Neural progenitor cell (in vitro differentiated cells): ENCODE data around the gene NR4A2. TPM values are rescaled to one million over a fixed set of nuclear protein-coding genes. Genes with fewer than 3 reads are reported as not detected.

Experiments used
- DNase-seq: peaks from one replicate; pipeline ENCODE4 v3.0.0-alpha.2; 2016; ENCODE audit warnings: low spot score
- H2AFZ ChIP-seq: fragments of 200-600 bp; sonication (generic); replicated peaks from 2 replicates; pipeline ENCODE4 v1.6.1; 2016; ENCODE audit warnings: antibody characterized with exemption
- H3F3A ChIP-seq: fragments of 200-600 bp; sonication (generic); 2 replicates; pipeline ENCODE4 v1.6.1; 2016; ENCODE audit warnings: antibody characterized with exemption, low read depth
- H3K27ac ChIP-seq: fragments of 200-600 bp; sonication (generic); 2 replicates; pipeline ENCODE4 v1.5.1; 2016; ENCODE audit warnings: mild to moderate bottlenecking
- H3K27me3 ChIP-seq: fragments of 200-600 bp; sonication (generic); 2 replicates; pipeline ENCODE4 v1.6.1; 2016; ENCODE audit warnings: mild to moderate bottlenecking, moderate library complexity
- H3K36me3 ChIP-seq: fragments of 200-600 bp; sonication (generic); 2 replicates; pipeline ENCODE4 v1.5.1; 2016
- H3K4me1 ChIP-seq: fragments of 200-600 bp; sonication (generic); 2 replicates; pipeline ENCODE4 v1.6.1; 2016; ENCODE audit warnings: mixed run types
- H3K4me2 ChIP-seq: fragments of 200-600 bp; sonication (generic); 2 replicates; pipeline ENCODE4 v1.6.1; 2016
- H3K4me3 ChIP-seq: fragments of 200-600 bp; sonication (generic); 2 replicates; pipeline ENCODE4 v1.5.1; 2016
- H3K79me2 ChIP-seq: fragments of 200-600 bp; sonication (generic); 2 replicates; pipeline ENCODE4 v1.6.1; 2016; ENCODE audit warnings: low read depth
- H3K9ac ChIP-seq: fragments of 200-600 bp; sonication (generic); 2 replicates; pipeline ENCODE4 v1.6.1; 2016
- H3K9me3 ChIP-seq: fragments of 200-600 bp; sonication (generic); 2 replicates; pipeline ENCODE4 v1.5.1; 2016; ENCODE audit warnings: low read depth
- H4K20me1 ChIP-seq: fragments of 200-600 bp; sonication (generic); 2 replicates; pipeline ENCODE4 v1.6.1; 2016; ENCODE audit warnings: low read depth
- H3K27ac Mint-ChIP-seq: 3 replicates; pipeline ENCODE4 v1.8.0; 2021; ENCODE audit warnings: mixed read lengths
- H3K27me3 Mint-ChIP-seq: 2 replicates; pipeline ENCODE4 v1.8.0; 2022; ENCODE audit warnings: low read depth, mild to moderate bottlenecking, inconsistent platforms, moderate library complexity, mixed read lengths; ENCODE audit not compliant: insufficient read depth
- H3K36me3 Mint-ChIP-seq: 3 replicates; pipeline ENCODE4 v1.8.0; 2021; ENCODE audit warnings: mixed read lengths
- H3K4me1 Mint-ChIP-seq: 3 replicates; pipeline ENCODE4 v1.8.0; 2021; ENCODE audit warnings: mixed read lengths
- H3K4me3 Mint-ChIP-seq: 3 replicates; pipeline ENCODE4 v1.8.0; 2021; ENCODE audit warnings: mild to moderate bottlenecking, moderate library complexity, mixed read lengths
- H3K9me3 Mint-ChIP-seq: 3 replicates; pipeline ENCODE4 v1.8.0; 2020; ENCODE audit warnings: mixed read lengths
- CTCF ChIP-seq: fragments of 200-600 bp; sonication (generic); IDR thresholded peaks from 2 replicates; pipeline ENCODE4 v1.5.1; 2017; ENCODE audit warnings: antibody characterized with exemption, mild to moderate bottlenecking
- EZH2 ChIP-seq: fragments of 200-600 bp; sonication (generic); IDR thresholded peaks from 2 replicates; pipeline ENCODE4 v1.6.1; 2017; ENCODE audit warnings: antibody characterized with exemption, mild to moderate bottlenecking, moderate library complexity
- EZH2phosphoT487 ChIP-seq: fragments of 200-600 bp; sonication (generic); IDR thresholded peaks from 2 replicates; pipeline ENCODE4 v1.6.1; 2017; ENCODE audit warnings: antibody characterized with exemption
- total RNA-seq: library from RNA; depleted of rRNA; stranded (reverse); fragments of >200 nt; gene quantifications from 2 replicates; pipeline ENCODE4 v1.2.3, GENCODE V29; 2015; ENCODE audit warnings: low replicate concordance

The NR4A2 gene
- total RNA-seq, 1 donor from 2014 or later = 0.56 TPM

GRCh38 chr2:156322686-156323231 is 9.8 kb downstream of the NR4A2 start:
- H3K27me3 ChIP-seq = peaks cover 99% of the 10 kb centered on the region
- H3K9me3 Mint-ChIP-seq = peaks cover 4% of the 10 kb centered on the region
- no peaks in the 10 kb centered on the region for H3K9me3 ChIP-seq
- H3K4me3 Mint-ChIP-seq = peak overlapping the region; percentile 68
- no peaks in the 10 kb centered on the region for H3K4me1 ChIP-seq
- no peak overlapping the region for H2AFZ ChIP-seq
- H4K20me1 ChIP-seq = peaks cover 8% of the 10 kb centered on the region
- H3K27ac Mint-ChIP-seq = no peak overlapping the region
- peaks cover 12% of the 10 kb centered on the region for H3K4me1 Mint-ChIP-seq
- H3K27ac ChIP-seq = no peak overlapping the region
- H3K9ac ChIP-seq = no peak overlapping the region
- H3K36me3 Mint-ChIP-seq = peaks cover 6% of the 10 kb centered on the region
- H3K4me3 ChIP-seq = peak overlapping the region; percentile 36
- DNase-seq = peak; percentile 62
- peaks cover 55% of the 10 kb centered on the region for H3K27me3 Mint-ChIP-seq
- H3K36me3 ChIP-seq = no peaks in the 10 kb centered on the region
- TF ChIP-seq EZH2 (peak; percentile 61), EZH2phosphoT487 (peak; percentile 68), CTCF (no peak)
- H3K79me2 ChIP-seq = no peaks in the 10 kb centered on the region
- no peaks in the 10 kb centered on the region for H3F3A ChIP-seq
- H3K4me2 ChIP-seq = peak overlapping the region; percentile 71

DNA sequence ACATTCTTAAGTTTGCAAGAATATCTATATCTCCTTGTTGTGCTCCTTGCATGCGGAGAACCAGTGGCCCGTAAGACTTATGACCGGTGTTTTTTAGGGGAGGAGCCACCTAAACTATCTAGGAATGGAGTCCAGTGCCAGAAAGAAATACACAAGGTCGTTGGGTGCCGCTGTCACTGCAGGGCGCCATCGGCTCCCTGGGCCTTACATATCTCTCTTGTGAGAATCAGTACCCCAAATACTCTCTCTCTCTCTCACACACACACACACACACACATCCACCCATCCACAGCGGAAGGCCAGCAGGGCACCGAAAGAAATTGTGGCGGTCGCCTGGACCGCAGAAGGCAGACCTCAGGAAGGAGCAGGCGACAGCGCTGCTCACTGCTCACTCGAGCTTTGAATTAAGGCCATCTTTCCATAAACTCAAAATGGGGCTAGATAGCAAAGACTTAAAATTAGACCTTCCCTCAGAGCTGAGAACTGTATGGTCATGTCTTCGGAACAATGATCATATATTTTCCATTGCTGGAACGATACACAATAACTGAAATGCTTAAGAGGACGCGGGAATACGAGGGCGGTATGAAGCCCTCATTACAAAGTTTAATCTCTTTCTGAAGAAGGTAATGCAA is 10.4 kb downstream of the NR4A2 start:
- H3K36me3 Mint-ChIP-seq = peaks cover 6% of the 10 kb centered on the region
- DNase-seq = no peak

GRCh38 chr2:156321243-156321904 is 11.1 kb downstream of the NR4A2 start:
- Histone ChIP-seq H3K9ac (no peak overlapping the region), H3K9me3 (no peaks in the 10 kb centered on the region), H3K36me3 (no peaks in the 10 kb centered on the region), H3K27ac (no peak overlapping the region), H3K27me3 (peaks cover 92% of the 10 kb centered on the region), H2AFZ (no peak overlapping the region), H3K4me2 (peak overlapping the region; percentile 71), H3K4me3 (peak overlapping the region; percentile 36), H4K20me1 (peaks cover 8% of the 10 kb centered on the region), H3K4me1 (no peaks in the 10 kb centered on the region), H3F3A (no peaks in the 10 kb centered on the region), H3K79me2 (no peaks in the 10 kb centered on the region)
- Mint-ChIP-seq H3K4me3 (peak overlapping the region; percentile 80), H3K27me3 (peaks cover 52% of the 10 kb centered on the region), H3K36me3 (peaks cover 6% of the 10 kb centered on the region), H3K9me3 (peaks cover 4% of the 10 kb centered on the region), H3K27ac (no peak overlapping the region), H3K4me1 (peaks cover 16% of the 10 kb centered on the region)
- TF ChIP-seq EZH2phosphoT487 = peak; percentile 53
- TF ChIP-seq EZH2 = peak; percentile 64
- TF ChIP-seq CTCF = no peak
- peak; percentile 46 for DNase-seq

More for the DNA sequence above, 10.4 kb downstream of the NR4A2 start:
- Mint-ChIP-seq H3K27me3 (peaks cover 54% of the 10 kb centered on the region), H3K27ac (no peak overlapping the region), H3K4me1 (peaks cover 15% of the 10 kb centered on the region), H3K4me3 (peak overlapping the region; percentile 68), H3K9me3 (peaks cover 4% of the 10 kb centered on the region)
- H2AFZ ChIP-seq = no peak overlapping the region
- peaks cover 99% of the 10 kb centered on the region for H3K27me3 ChIP-seq
- H3K4me3 ChIP-seq = peak overlapping the region; percentile 36
- no peaks in the 10 kb centered on the region for H3K36me3 ChIP-seq
- H3K4me1 ChIP-seq = no peaks in the 10 kb centered on the region
- no peak overlapping the region for H3K27ac ChIP-seq
- H3K79me2 ChIP-seq = no peaks in the 10 kb centered on the region
- peaks cover 8% of the 10 kb centered on the region for H4K20me1 ChIP-seq
- H3K9me3 ChIP-seq = no peaks in the 10 kb centered on the region
- no peak for TF ChIP-seq CTCF
- TF ChIP-seq EZH2 = peak; percentile 56
- TF ChIP-seq EZH2phosphoT487 = peak; percentile 18
- H3K4me2 ChIP-seq = peak overlapping the region; percentile 71
- H3F3A ChIP-seq = no peaks in the 10 kb centered on the region
- H3K9ac ChIP-seq = no peak overlapping the region
